ENCODE data around the gene ERC2. TPM values are rescaled to one million over a fixed set of nuclear protein-coding genes. Genes with fewer than 3 reads are reported as not detected.

The ERC2 gene
- total RNA-seq, 2 donors from 2014 or later = 1.2 TPM; not detected in 1

DNA sequence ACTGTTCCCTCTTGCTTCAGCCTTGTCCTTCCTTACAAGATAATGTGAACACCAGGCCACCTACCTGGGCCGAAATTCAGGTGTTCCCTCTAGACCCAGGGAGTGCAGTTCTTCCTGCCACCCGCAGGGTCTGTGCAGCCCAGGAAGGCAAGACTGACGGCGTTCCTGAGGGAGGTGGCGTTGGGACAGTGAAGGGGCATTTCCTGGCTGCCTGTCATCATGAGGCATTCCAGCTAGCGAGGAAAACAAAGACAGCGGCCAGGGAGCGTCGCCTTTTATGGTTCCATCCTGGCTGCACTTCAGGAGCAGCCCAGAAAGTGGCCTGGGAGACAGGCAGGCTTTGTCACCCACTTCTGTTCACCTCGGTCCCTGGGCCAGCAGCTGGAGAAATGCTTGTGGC, 896.4 kb downstream of the ERC2 start:
- no peaks in the 10 kb centered on the region for H3K9me3 ChIP-seq
- DNase-seq (ENCODE audit: low spot score) (no peak), ATAC-seq (ENCODE audit: insufficient number of reproducible peaks, low FRiP score, low read depth) (no peak)
- H3K4me3 ChIP-seq = peak overlapping the region; percentile 8
- no peaks in the 10 kb centered on the region for H3K36me3 ChIP-seq
- H3K4me1 ChIP-seq (ENCODE audit: control insufficient read depth in 1 of 2, low read depth in 2 of 2) = peaks cover 0 to 7% of the 10 kb centered on the region in 2 donors
- no peak overlapping the region for H3K27ac ChIP-seq
- H3K27me3 ChIP-seq (replicated peaks; ENCODE audit: insufficient read depth) = no peaks in the 10 kb centered on the region
- TF ChIP-seq, protein P1, sequence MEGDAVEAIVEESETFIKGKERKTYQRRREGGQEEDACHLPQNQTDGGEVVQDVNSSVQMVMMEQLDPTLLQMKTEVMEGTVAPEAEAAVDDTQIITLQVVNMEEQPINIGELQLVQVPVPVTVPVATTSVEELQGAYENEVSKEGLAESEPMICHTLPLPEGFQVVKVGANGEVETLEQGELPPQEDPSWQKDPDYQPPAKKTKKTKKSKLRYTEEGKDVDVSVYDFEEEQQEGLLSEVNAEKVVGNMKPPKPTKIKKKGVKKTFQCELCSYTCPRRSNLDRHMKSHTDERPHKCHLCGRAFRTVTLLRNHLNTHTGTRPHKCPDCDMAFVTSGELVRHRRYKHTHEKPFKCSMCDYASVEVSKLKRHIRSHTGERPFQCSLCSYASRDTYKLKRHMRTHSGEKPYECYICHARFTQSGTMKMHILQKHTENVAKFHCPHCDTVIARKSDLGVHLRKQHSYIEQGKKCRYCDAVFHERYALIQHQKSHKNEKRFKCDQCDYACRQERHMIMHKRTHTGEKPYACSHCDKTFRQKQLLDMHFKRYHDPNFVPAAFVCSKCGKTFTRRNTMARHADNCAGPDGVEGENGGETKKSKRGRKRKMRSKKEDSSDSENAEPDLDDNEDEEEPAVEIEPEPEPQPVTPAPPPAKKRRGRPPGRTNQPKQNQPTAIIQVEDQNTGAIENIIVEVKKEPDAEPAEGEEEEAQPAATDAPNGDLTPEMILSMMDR (IDR thresholded peaks at IDR 0.05) = peak; percentile 48

DNA sequence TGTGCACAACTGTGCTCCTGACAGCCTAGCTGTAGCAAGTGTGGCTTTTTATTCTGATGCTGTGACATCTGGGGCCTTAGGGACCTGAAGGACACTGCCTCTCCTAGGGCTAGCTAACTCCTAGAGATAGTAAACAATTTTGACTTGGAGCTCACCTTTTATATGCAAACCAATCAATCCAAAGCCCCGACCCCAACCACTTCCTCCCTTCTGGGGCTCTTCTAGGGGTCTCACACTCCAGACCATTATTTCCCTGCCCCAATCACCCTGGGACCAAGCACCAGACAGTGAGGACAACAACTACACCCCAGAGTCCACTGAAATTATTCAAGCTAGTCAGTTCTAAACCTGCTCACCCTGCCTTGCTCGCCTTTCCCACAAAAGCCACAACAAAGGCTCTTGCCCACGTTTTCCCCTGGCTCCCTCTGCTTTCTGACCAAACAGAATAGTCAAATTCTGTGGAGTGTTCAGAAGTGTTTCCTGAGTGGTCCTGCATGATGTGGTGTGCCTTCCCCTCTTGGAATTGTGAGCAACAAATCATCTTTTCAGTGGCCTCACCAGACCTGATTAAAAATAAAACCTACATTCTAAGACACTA, 897.0 kb downstream of the ERC2 start:
- H3K9me3 ChIP-seq = no peaks in the 10 kb centered on the region
- H3K4me3 ChIP-seq = no peak overlapping the region
- DNase-seq (ENCODE audit: low spot score) (no peak), ATAC-seq (ENCODE audit: insufficient number of reproducible peaks, low FRiP score, low read depth) (no peak)
- H3K4me1 ChIP-seq (ENCODE audit: control insufficient read depth in 1 of 2, low read depth in 2 of 2) = peaks cover 0 to 7% of the 10 kb centered on the region in 2 donors
- TF ChIP-seq, protein P1 (IDR thresholded peaks at IDR 0.05) = no peak
- no peaks in the 10 kb centered on the region for H3K27me3 ChIP-seq (replicated peaks; ENCODE audit: insufficient read depth)
- H3K36me3 ChIP-seq = no peaks in the 10 kb centered on the region
- no peak overlapping the region for H3K27ac ChIP-seq

DNA sequence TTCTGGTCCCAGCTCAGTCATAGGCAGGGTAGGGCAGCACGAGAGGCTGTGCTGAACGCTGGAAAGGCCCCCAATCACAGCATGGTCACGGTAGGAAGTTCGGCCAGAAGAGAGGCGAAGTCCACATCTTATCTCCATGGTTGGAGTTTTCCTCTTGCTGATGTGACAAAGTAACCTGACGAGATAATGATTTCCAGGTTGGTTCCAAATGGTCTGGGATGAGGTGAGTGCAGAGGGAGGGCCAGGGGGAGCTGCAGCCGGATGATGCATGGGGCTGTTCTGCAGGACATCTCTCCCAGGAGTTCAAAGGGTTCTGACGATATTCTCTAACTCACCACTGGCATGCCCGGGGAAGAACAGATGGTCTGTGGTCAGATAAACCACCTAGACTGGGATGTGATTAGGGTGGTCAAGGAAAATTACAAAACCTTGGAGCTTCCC, 898.0 kb downstream of the ERC2 start:
- ATAC-seq (ENCODE audit: insufficient number of reproducible peaks, low FRiP score, low read depth) (no peak), DNase-seq (ENCODE audit: low spot score) (no peak)
- Histone ChIP-seq H3K4me3 (no peak overlapping the region), H3K9me3 (no peaks in the 10 kb centered on the region), H3K27me3 (replicated peaks; ENCODE audit: insufficient read depth) (no peaks in the 10 kb centered on the region), H3K4me1 (ENCODE audit: control insufficient read depth in 1 of 2, low read depth in 2 of 2) (peaks cover 0 to 7% of the 10 kb centered on the region in 2 donors), H3K36me3 (no peaks in the 10 kb centered on the region), H3K27ac (no peak overlapping the region)
- TF ChIP-seq, protein P1 (IDR thresholded peaks at IDR 0.05) = no peak

DNA sequence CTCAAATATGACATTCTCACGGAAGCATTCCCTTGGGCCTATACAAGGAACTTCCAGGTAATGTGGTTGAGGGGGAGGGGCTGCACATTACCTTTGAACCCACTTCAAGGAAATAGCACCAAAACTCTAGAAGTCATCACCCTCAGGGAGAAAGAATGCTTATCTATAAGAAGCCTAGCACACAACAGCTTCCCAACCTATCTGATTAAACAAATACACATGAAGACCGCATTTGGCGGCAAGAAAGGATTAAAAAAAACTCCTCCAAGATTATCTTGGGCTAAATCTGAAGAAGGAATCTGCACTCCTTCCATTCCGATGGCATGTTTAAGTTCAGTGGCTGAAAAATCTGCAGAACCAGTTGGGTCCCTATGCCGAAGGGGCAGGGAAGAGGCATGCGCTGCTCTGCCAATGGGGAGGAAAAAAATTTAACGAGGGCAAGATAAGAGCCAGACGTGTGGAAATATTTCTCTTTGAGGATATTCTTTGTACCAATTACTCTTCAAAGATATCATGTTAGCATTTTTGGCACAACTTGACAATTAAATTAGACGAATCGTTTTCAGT, 899.2 kb downstream of the ERC2 start:
- ATAC-seq (ENCODE audit: insufficient number of reproducible peaks, low FRiP score, low read depth) = no peak

DNA sequence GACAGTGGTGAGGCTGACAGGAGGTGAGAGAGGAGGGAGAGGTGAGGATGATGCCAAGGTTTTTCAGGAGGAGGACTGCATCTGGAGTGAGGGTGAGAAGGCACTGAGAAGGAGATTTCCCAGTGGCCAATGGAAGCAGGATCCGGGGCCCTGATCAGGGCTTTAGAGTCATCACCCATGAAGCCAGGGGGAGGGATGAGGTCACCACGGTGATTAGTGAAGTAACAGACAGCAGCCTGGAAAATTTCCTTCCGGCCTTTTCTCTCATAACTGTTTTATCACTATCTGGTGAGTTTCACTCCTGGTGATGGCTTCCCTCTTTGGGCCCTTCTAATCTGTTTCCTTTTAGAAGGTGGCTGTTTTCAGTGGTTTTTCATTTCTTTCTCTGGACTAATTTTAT, 900.7 kb downstream of the ERC2 start:
- Histone ChIP-seq H3K4me3 (no peak overlapping the region), H3K27ac (no peak overlapping the region), H3K9me3 (no peaks in the 10 kb centered on the region), H3K4me1 (ENCODE audit: control insufficient read depth in 1 of 2, low read depth in 2 of 2) (peaks cover 0 to 7% of the 10 kb centered on the region in 2 donors), H3K27me3 (replicated peaks; ENCODE audit: insufficient read depth) (no peaks in the 10 kb centered on the region), H3K36me3 (no peaks in the 10 kb centered on the region)
- DNase-seq (ENCODE audit: low spot score) (no peak), ATAC-seq (ENCODE audit: insufficient number of reproducible peaks, low FRiP score, low read depth) (no peak)
- TF ChIP-seq, protein P1 (IDR thresholded peaks at IDR 0.05) = no peak

More for the DNA sequence above, 899.2 kb downstream of the ERC2 start:
- Histone ChIP-seq H3K27ac (no peak overlapping the region), H3K4me3 (no peak overlapping the region), H3K4me1 (ENCODE audit: control insufficient read depth in 1 of 2, low read depth in 2 of 2) (peaks cover 0 to 7% of the 10 kb centered on the region in 2 donors), H3K9me3 (no peaks in the 10 kb centered on the region), H3K36me3 (no peaks in the 10 kb centered on the region), H3K27me3 (replicated peaks; ENCODE audit: insufficient read depth) (no peaks in the 10 kb centered on the region)
- DNase-seq (ENCODE audit: low spot score) = no peak
- TF ChIP-seq, protein P1 (IDR thresholded peaks at IDR 0.05) = no peak
